Glutamatergic neuron (in vitro differentiated cells): ENCODE measurements around the gene PCGF1. TPM values are rescaled to one million over a fixed set of nuclear protein-coding genes. Genes with fewer than 3 reads are reported as not detected.
"Not testable (repeated sequence)": the region's sequence is repeated elsewhere in the genome, so short reads cannot be mapped to it uniquely, and the experiment has no call there.

Experiments
- DNase-seq: peaks from one replicate; pipeline ENCODE4 v3.0.0; 2022
- H3K27ac Mint-ChIP-seq: one replicate; pipeline ENCODE4 v1.8.0; 2020; ENCODE audit warnings: mild to moderate bottlenecking, mixed read lengths, inconsistent platforms; ENCODE audit not compliant: unreplicated experiment
- H3K27me3 Mint-ChIP-seq: one replicate; pipeline ENCODE4 v1.8.0; 2020; ENCODE audit warnings: mild to moderate bottlenecking, moderate library complexity, mixed read lengths, inconsistent platforms; ENCODE audit not compliant: unreplicated experiment
- H3K36me3 Mint-ChIP-seq: one replicate; pipeline ENCODE4 v1.8.0; 2020; ENCODE audit warnings: mild to moderate bottlenecking, mixed read lengths, inconsistent platforms; ENCODE audit not compliant: unreplicated experiment
- H3K4me1 Mint-ChIP-seq: one replicate; pipeline ENCODE4 v1.8.0; 2020; ENCODE audit warnings: mild to moderate bottlenecking, low read depth, mixed read lengths, inconsistent platforms; ENCODE audit not compliant: unreplicated experiment
- H3K4me3 Mint-ChIP-seq: one replicate; pipeline ENCODE4 v1.8.0; 2020; ENCODE audit warnings: mild to moderate bottlenecking, mixed read lengths, inconsistent platforms; ENCODE audit not compliant: unreplicated experiment
- H3K9me3 Mint-ChIP-seq: one replicate; pipeline ENCODE4 v1.8.0; 2020; ENCODE audit warnings: mild to moderate bottlenecking, moderate library complexity, mixed read lengths, inconsistent platforms; ENCODE audit not compliant: unreplicated experiment
- total RNA-seq: library from RNA; stranded (reverse); fragmentation: NEBNext Ultra II Directional; extraction: Animal tissue kit (Norgen Biotek cat#: 25700); gene quantifications from one replicate; pipeline ENCODE4 v1.2.1, GENCODE V29; 2021; ENCODE audit not compliant: unreplicated experiment
- TF ChIP-seq, protein P1 (sequence below): fragments of 200-600 bp; sonication (generic); IDR thresholded peaks from one replicate; pipeline ENCODE4 v1.5.0; 2021; ENCODE audit not compliant: partially characterized antibody, unreplicated experiment

Gene PCGF1
- total RNA-seq, 1 donor from 2014 or later: 32.3 TPM

DNA sequence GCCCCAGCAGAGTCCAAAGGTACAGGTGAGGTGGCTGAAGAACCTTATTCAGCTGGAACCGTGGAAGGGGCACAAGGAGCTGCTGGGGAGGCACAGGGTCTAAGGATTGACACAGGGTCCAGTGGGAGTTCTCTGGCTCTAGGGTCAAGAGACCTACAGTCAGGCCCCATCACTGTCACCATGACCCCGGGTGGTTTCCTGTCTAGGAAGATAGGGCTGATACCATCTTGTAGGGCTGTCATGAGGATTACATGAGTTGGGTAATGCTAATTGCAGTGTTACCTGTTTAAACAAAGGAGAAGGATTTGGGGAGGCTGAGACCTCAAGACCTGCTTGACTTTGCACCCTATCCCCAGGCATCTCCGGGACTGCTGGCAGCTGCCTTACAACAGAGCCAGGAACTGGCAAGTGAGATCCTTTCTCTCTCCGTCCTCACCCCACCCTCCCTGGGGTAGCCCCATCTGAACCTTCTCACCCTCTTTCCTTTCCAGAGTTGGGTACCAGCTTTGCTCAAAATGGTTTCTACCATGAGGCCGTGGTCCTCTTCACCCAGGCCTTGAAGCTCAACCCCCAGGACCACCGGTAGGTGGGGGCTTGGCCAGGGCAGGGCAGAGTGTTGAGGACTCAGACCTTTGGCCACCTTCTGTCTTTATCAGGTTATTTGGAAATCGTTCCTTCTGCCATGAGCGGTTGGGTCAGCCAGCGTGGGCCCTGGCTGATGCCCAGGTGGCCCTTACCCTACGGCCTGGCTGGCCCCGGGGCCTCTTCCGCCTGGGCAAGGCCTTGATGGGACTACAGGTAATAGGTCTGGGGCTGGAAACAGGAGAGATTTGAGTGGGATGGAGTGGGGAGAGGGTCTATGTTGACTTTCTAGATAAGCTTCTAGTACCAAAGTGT, 15.6 kb downstream of the PCGF1 start:
- H3K9me3 Mint-ChIP-seq: peaks cover 2% of the 10 kb centered on the region
- no peaks in the 10 kb centered on the region for H3K4me1 Mint-ChIP-seq
- H3K27ac Mint-ChIP-seq: no peak overlapping the region
- H3K4me3 Mint-ChIP-seq: no peak overlapping the region
- peaks cover 2% of the 10 kb centered on the region for H3K27me3 Mint-ChIP-seq
- TF ChIP-seq, protein P1, sequence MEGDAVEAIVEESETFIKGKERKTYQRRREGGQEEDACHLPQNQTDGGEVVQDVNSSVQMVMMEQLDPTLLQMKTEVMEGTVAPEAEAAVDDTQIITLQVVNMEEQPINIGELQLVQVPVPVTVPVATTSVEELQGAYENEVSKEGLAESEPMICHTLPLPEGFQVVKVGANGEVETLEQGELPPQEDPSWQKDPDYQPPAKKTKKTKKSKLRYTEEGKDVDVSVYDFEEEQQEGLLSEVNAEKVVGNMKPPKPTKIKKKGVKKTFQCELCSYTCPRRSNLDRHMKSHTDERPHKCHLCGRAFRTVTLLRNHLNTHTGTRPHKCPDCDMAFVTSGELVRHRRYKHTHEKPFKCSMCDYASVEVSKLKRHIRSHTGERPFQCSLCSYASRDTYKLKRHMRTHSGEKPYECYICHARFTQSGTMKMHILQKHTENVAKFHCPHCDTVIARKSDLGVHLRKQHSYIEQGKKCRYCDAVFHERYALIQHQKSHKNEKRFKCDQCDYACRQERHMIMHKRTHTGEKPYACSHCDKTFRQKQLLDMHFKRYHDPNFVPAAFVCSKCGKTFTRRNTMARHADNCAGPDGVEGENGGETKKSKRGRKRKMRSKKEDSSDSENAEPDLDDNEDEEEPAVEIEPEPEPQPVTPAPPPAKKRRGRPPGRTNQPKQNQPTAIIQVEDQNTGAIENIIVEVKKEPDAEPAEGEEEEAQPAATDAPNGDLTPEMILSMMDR: no peak
- DNase-seq: no peak
- peaks cover 8% of the 10 kb centered on the region for H3K36me3 Mint-ChIP-seq

DNA sequence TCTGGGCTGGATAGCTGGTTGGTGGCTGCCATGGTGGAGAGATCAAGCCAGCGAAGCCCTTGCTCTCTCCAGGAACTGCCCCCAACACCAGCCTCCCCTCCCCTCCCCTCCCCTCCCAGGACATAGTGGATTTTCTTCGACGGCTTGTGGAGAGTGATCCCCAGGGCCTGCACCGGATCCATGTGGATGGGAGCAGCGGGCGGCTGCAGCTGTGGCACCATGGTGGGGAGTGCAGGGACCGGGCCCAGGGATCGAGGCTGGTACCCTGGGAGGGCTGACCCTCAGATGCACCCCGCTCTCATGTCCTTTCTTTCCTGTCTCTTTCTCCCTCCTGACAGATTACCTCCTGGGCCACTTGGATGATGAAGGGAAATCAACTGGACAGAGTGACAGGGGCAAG, 17.6 kb downstream of the PCGF1 start:
- no peak for DNase-seq

DNA sequence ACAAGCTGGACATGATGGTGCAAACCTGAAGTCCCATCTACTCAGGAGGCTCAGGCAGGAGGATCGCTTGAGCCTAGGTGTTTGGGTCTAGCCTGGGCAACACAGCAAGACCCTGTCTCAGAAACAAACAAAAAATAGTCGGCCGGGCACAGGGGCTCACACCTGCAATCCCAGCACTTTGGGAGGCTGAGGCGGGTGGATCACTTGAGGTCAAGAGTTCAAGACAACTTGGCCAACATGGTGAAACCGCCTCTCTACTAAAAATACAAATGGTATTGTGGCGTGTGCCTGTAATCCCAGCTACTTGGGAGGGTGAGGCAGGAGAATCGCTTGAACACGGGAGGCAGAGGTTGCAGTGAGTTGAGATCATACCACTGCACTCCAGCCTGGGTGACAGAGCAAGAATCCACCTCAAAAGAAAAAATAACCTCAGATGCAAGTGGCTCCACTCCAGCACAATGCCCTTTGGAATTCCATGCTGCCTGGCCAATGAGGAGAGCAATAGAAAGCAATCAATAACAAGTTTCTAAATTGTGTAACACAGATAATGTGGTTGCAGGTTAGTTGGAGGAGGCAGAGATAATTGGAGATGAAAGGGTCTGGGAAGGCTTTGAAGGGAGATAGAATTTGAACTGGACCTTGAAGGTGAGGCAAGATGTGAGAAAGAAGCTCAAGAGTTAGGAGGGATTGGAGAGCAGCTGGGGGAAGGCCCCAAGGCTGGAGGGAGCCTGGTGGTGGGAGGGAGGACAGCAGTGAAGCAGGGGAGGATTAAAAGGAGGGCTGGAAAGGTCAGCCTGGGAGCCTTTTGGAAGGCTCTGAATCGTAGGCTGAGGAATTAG, 18.6 kb downstream of the PCGF1 start:
- Mint-ChIP-seq H3K4me3 (peak overlapping the region; percentile 53), H3K27ac (no peak overlapping the region), H3K4me1 (no peaks in the 10 kb centered on the region), H3K9me3 (peaks cover 1% of the 10 kb centered on the region), H3K36me3 (no peaks in the 10 kb centered on the region), H3K27me3 (peaks cover 5% of the 10 kb centered on the region)
- DNase-seq: no peak
- TF ChIP-seq, protein P1: no peak

More for the DNA sequence above, 17.6 kb downstream of the PCGF1 start:
- no peak overlapping the region for H3K4me3 Mint-ChIP-seq
- H3K4me1 Mint-ChIP-seq: no peaks in the 10 kb centered on the region
- H3K27me3 Mint-ChIP-seq: peaks cover 5% of the 10 kb centered on the region
- TF ChIP-seq, protein P1: no peak
- no peaks in the 10 kb centered on the region for H3K36me3 Mint-ChIP-seq
- H3K9me3 Mint-ChIP-seq: peaks cover 2% of the 10 kb centered on the region
- no peak overlapping the region for H3K27ac Mint-ChIP-seq

DNA sequence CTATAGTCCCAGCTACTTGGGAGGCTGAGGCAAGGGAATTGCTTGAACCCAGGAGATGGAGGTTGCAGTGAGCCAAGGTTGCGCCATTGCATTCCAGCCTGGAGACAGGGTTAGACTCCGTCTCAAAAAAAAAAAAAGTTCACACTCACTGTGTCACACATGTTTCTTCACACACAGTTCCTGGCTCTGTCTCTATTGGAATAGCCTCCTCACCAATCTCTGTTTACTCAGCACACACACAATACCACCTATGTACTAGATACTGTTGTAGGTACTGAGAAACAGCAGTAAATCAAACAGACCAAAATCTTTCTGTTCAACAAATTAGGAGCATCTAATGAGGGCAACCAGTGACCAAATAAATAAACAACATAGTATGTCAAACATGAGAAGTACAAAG, 21.4 kb downstream of the PCGF1 start:
- DNase-seq: no peak
- Mint-ChIP-seq H3K27me3 (peaks cover 14% of the 10 kb centered on the region), H3K4me3 (no peak overlapping the region), H3K27ac (no peak overlapping the region), H3K36me3 (no peaks in the 10 kb centered on the region), H3K9me3 (peaks cover 7% of the 10 kb centered on the region), H3K4me1 (no peaks in the 10 kb centered on the region)
- TF ChIP-seq, protein P1: no peak

DNA sequence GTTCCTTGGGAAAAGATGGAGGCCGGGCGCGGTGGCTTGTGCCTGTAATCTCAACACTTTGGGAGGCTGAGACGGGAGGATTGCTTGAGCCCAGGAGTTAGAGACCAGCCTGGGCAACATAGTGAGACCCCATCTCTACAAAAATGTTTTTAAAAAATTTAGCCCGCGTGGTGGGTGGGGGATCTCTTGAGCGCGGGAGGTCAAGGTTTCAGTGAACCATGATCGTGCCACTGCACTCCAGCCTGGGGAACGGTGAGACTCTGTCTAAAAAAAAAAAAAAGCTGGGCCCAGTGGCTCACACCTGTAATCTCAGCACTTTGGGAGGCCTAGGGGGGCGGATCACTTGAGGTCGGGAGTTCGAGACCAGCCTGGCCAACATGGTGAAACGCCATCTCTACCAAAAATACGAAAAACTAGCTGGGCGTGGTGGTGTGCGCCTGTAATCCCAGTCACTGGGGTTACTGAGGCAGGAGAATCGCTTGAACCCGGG, 23.8 kb downstream of the PCGF1 start:
- not testable (repeated sequence) for H3K4me1 Mint-ChIP-seq, H3K9me3 Mint-ChIP-seq, DNase-seq, H3K36me3 Mint-ChIP-seq
- peaks cover 12% of the 10 kb centered on the region for H3K27me3 Mint-ChIP-seq
- H3K27ac Mint-ChIP-seq: peak overlapping the region; percentile 99
- peak overlapping the region; percentile 98 for H3K4me3 Mint-ChIP-seq
